GM19455 (cell line): ENCODE measurements around the gene C20orf144.

Experiments used
- ATAC-seq: cut with Tn5 transposase; IDR thresholded peaks from one replicate; pipeline ENCODE4 v1.9.1; 2021; ENCODE audit not compliant: unreplicated experiment

The C20orf144 gene

DNA sequence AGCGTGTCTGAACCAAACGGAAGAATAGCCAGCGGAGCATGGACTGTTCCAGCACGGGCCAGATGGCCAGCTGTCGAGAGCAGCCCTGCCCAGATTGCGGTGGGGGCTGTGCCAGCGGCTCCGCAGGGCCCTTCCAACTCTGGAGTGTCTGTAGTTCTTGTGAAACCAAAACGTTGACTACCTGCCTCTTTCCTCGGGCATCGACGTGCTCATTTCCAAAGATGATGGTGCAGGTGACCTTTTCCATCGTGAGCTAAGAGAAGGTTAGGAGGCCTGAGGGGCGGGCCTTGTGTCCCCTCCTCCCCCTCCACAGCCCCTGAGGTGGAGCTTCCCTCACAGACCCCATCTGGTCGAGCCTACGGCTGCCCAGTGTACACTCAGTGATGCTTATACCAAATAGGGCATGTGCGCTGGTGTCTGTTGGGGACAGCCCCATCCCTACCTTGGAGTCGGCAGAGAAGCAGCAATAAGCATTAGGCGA lies 12.9 kb upstream of the C20orf144 start:
- ATAC-seq: no peak

DNA sequence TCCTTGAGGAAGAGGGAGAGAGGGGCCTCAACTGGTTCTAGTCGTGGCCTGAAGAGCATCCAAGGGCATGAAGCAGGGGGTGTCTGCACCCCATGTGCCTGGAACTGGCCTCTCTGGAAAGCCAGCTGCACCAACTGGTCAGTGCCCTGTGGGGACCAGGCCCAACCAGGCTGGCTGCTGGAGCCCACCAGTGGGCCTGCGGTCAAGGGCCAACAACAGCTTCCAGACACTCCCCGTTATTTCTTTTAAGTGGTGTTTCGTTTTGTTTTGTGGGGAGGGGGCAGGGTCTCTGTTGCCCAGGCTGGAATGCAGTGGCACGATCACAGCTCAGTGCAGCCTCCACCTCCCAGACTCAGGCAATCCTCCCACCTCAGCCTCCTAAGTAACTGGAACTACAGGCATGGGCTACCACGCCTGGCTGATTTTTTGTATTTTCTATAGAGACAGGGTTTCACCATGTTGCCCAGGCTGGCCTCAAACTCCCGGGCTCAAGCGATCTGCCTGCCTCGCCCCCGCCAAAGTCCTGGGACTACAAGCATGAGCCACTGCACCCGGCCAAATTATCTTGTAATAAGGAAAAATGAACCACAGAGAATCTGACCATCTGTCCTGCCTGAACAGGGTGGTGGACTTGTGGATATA lies 11.9 kb upstream of the C20orf144 start:
- no peak for ATAC-seq

DNA sequence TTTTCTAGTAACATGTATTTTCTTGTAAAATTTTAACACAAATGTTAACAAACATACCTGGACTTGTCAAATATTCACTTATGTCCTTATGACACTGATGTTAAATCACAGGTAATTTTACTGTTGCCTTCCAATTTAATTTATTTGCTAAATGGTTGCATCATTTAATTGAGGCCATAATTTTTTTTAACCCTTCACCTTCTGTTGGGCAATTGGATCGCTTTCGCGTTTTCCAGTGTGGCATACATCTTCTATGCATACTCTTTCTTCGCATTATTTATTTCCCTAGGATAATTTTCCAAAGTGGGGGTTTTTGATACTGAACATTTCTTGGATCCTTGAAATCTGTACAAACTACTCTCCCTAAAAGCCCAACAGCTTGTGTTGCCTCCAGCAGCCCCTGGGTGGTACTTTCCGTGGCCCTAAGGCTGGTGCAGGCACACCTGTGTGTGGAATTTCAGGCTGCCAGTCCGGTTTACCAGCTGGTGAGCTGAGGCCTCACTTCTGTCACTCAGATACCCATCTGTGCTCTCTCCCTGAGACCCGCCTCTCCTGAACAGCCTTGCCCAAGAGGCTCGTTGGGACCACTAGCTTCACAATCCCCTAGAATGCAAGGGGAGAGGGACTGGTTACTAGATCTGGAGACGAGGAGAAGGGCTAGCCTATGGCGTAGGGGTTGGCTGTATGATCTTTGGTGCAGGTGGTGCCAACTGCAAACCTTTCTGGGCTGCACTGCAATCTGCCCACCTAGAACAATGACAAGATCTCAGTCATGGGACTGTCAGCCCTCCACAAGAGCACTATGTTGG lies 11.2 kb upstream of the C20orf144 start:
- no peak for ATAC-seq

DNA sequence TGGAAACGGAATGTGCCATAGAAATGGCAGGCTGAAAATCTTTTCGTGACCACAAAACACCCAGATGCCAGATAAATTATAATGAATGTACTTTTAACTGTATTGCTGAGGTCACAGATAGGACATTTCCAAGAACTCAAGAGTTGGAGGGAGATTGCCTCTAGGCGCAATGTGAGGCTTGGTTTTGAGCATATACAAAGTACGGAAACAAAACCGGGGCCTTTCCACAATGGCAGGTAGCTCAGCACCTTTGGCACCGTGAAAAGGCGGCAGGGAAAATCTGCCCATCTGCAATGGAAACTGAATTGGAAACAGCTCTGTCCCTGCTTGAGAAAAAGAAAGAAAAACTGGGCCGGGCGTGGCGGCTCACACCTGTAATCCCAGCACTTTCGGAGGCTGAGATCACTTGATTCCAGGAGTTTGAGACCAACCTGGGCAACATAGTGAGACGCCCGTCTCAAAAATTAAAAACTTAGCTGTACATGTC lies 10.5 kb upstream of the C20orf144 start:
- no peak for ATAC-seq

DNA sequence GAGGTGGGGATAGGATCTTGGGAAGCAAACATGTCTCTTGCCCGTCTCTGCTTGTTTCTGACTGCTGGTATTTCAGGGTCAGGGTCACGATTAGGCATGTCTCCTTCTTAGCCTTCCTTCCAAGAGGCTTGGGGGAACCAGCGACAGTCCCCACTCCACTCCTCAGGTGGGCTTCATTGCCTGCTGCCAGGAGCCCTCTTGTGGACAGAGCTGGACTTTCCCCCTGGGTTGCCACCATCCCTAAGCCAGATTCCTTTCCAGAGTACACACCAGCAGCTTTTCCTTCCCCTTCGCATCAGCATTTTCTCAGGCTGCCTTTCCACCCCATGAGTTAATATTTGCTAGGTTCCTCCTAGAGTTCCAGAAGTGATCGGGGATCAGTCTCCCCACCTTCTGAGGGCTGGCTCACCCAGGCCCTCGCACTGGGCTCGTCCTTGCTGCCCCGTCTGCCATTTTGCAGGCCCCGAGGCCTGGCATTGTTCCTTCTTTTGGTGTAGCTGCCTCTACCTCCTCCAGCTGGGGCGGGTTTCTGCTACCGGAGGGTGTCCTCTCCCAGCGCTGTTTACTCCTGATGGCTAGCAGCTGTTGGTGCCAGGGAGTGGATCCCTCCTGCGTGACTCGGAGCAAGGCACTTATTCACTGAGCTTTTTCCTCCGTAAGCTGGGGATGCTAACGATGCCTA lies 8.8 kb upstream of the C20orf144 start:
- no peak for ATAC-seq

DNA sequence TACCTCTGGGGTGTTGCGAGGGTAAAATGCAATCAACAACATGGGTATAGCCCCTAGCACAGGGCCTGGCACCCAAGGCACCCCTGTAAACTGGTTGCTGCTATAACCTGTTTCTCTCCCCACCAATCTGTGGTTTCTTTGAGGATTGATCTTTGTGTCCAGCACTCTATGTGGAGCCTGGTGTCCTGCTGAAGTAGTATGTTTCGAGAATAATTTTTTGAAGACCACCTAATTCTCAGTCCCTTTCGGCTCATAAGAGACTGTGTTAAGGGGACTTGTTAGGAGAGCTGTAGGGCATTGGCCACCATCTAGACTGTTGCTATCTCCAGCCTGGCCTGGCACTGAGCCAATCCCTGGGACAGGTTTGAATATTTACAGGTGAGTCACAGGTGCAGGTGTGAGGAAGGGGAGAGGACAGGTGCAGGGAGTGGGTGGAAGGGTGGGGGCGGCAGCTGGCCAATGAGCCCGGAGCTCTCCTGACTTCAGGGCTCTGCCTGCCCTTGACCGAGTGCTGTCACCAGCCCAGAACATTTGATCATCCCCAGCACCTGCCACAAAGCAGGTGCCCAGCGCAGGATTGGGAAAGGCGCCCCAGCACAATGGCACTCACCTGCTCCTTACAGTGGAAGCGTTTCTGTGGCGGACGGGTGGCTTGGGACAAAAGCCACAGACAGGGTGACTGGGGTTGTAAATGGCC lies 8.1 kb upstream of the C20orf144 start:
- no peak for ATAC-seq

DNA sequence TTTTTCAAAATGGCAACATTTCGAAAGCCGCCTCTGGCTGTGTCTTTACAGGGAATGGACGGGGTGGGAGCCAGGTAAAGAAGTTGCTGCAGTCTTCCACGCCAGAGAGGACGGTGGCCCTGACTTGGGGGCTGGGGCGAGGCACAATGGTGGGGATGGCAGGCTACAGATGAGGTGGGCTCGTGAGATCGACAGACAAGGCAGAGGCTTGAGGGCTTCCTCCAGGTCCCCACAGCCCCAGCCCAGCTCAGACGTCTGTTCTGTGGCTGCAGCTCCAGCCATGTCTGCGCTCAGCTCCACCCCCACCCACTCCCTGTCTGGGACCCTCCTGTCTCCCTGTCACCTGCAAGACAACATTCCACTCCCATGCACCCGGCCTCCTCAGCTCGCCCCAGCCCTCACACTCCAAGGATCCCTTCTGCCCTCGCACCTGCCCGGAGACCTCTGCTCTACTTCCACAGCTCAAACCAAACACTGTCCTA lies 7.4 kb upstream of the C20orf144 start:
- no peak for ATAC-seq

DNA sequence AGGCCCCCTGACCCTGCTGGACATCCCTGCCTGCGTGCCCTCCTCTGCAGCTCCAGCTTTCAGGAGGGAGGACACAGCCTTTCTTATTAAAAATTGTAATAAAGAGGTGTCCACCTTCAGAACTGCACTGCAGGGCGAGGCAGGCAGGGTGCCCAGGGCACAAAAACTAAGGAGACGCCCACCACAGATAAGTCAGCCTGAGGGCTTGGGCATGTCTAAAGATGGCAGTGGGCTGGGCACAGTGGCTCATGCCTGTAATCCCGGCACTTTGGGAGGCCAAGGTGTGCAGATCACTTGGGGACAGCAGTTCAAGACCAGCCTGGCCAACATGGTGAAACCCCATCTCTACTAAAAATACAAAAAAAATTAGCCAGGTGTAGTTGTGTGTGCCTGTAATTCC lies 7.0 kb upstream of the C20orf144 start:
- no peak for ATAC-seq

DNA sequence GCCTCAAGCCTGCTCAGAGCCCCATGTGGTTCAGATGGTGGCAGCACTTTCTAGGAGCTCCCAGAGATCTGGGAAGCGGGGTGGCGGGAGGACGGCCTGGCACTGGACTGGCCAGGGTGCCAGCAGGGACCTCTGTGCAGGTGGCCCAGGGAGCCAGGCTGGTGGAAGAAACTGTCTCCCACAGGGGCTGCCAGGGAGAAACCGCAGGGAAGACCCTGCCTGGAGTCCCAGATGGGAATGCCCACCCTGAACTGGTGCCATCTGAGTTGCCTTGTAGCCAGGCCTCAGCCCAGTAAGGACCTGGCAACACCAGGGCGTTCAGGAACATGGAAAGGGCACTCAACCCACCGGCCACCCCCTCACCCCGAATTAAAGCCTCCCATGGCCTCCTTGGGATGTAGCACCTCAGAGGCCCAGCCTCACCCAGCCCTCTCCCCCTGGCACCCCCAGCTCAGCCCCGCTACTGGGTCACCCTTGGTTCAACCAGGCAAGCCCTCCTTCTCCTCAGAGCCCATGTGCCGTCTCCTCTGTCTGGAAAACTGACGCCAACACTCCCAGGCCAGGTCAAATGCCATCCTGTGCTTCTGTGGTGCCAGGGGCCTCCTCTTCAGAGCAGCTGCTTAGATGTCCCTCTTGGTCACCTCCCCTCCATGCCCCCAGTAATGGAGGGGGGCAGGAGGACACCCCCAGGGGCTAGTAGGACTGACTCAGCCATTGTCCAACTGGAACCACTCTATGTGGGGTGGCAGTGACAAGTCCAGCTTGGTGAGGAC lies 5.9 kb upstream of the C20orf144 start:
- ATAC-seq: no peak

DNA sequence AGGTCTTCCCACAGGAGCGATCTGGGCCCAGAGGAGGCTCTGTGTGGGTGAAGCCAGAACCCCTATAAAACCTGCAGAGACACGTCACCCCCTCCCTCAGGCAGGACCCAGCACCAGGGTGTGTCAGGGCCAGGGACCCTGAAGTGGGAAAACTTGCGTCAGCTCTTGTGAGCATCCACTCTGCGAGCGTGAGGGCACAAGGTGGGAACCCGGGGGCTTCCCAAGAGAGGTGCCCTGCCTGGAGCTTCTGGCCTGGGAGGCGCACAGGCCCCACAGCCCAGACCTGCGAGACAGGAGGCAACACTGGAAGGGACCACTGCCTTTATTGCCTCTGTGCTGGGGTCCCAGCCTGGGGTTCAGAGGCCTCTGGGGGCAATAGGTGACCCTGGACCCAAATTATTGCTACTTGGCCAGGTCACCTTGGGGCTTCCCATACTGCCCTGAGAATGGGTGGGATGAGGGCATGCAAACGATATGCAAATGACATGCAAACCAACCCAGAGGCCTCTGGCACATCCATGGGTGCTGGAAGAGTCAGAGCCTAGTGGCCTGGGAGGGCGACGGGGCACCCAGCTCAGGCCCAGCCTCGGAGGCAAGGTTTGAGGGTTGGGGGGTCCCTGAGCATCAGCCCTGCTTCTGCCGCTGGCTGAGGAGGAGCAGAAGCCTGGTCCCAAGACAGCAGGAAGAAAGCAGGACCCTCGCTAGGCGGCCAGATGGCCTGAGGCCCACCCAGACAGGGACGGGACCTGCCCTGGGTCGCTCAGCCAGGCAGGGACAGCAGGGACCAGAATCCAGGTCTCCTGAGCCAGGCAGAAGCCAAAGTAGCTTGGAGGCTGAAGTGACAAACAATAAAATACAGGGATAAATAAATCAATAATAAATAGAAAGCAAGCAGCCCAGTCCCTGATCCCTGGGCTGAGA lies 5.1 kb upstream of the C20orf144 start:
- no peak for ATAC-seq

DNA sequence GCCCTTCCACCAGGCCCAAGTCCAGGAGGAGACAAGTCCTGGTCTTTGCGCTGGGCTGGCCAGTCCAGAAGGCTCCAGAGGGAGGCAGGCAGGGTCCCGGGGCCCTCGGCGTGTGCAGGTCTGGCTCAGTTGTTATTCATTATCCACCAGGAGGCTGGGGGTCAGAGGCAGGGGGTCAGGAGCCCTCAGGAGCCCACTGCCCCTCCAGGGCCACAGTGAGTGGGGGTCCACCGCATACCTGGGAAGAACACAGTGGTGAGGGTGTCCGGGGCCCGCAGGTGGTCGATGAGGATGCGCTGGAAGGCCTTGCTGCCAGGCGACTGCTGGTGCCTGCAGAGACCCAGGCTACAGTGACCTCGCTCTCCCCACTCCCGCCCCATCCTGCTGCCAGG lies 4.4 kb upstream of the C20orf144 start:
- no peak for ATAC-seq

DNA sequence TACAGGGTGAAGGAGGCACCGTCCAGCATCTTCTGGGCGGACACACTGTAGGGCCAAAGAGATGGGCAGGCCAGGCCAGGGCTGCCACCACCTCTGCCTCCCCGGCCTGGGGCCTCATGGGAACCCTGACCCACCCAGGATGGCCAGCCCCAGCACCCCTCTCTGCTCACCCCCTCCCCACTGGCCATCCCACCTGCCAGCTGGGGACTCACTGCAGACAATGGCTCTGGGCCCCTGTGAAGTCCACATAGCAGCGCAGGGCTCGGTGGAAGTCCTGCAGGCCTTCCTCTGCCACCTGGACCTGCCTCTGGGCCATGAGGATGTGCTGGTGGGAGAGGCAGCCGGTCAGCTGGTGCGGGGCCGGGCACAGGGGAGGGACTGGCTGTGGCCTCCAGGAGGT lies 3.6 kb upstream of the C20orf144 start:
- ATAC-seq: no peak

DNA sequence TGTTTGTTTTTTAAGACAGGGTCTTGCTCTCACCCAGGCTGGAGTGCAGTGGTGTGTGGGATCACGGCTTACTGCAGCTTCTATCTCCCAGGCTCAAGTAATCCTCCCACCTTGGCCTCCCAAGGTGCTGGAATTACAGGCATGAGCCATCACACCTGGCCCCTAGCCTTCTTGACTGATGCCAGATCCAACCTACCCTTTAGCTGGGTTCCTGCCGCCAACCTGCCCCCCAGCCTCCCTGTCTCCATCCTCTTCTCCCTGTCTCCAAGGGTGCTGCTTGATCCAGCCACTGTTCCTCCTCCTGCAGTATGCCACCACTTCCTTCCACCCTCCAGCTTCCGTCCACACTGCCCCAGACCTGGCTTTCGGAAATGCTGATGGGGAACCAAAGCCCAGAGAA lies 3.2 kb upstream of the C20orf144 start:
- no peak for ATAC-seq

DNA sequence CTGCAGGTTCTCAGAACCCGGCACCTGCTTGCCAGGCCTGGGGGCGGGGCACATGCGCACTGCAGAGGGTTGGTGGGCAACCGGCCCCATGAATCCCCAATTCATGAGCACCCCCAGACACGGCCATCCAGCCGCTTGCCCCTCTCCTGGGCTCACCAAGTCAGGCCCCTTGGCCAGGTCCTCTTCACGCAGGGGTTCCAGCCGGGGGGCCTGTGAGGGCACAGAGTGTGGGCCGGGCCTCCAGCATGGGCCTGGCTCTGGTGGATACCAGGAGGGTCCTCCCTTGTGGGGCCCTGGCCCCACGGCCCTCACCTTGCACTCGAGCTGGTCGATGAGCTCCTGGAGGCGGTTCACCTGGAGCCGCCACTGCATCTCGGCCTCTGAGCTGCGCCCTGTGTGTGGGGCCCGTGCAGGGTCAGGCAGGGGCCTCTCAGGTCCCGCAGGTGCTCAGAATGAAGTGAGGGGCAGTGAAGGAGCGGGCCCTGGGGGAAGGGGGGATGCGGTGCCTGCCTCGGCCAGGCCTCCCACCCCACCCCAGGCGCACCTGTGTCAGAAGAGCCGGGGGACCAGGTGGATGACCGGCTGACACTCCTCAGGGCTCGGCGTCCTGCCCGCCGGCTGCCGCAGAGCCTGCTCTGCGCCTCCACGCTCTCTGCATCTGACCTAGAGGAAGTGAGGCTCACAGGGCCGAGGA lies 2.6 kb upstream of the C20orf144 start:
- ATAC-seq: no peak

DNA sequence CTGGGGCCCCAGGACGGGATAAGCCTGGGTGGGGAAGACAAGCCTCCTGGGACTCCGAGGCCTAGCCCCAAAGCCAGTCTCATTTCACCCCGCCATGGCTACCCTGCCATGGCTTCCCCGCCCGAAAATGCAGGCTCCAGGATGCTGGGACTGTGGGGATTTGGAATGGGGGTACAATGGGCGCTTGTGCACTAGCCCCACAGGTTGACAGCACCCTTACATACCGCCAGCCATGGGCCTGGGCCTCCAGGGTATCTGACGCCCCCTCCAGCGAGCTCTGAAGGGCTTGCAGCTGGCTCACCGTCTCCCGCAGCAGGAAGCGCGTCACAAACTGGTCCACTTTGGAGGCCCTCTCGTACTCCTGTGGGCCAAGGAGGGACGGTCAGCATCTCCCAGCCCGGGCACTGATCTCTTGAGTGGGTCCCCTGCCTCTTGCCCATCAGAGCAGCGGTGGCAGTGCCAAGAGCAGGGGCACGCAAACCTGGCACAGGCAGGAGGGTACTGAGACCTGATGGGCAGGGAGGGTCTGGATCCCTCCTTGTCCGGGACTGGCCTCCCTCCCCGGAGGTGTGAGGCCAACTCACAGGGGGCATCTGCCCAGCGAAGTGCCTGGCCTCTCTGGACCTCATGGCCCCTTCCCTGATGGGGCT lies 2.0 kb upstream of the C20orf144 start:
- no peak for ATAC-seq

DNA sequence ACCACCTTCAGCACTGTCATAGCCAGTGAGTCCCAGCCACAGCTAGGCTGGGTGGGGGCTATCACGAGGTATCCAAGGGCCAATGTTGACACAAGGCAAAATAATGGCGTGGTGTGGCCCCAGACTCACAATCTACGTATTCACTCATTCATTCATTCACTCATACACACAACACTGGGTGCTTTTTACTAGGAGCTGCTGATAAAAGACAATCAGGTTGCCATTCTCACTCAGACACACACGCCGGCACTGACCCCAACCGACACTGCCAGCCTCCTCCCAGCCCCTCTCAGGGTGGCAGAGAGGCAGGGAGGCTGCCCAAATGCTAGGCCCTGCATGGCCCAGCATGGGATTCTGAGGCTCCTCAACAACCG lies 1.5 kb upstream of the C20orf144 start:
- no peak for ATAC-seq

DNA sequence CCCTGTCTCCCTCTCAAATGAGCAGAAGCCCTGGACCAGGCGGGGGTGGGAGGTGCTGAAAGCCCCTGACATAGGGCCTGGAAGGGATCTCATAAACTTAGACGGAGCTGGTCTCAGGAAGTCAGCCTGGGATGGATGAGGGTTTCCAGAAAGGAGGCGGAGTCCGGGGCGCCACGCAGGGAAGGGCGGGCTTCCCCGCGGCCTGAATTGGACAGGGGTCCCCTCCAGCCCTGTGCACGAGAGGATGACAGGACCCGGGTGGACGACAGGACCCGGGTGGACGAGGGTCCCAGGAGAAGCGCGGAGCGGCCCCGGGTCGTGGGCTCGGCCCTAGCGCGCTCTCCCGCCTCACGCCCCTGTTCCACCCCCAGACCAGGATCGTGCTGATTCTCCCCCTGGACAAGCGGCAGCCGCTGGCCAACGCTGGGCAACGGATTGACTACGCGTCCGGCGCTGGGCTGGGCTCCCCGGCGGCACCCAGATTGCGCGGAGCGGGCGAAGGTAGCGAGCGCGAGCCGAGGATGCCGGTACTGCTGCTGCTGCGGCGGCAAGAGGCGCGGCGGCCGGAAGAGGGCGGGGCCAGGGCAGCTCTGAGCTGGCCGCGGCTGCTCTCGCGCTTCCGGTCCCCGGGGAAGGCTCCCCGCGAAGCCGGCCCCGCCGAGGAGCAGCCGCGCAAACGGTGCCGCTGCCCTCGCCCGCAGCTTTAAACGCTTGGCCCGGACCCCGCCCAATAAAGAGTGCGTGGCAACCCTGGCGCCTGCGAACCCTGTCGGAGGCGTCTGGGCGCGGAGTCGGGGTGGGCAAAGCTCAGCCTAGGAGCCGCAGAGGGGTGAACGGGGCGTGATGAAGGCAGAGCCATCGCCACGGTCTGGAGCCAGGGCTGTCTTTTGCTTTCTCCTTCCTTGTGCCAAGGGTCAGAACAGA lies 1.3 kb downstream of the C20orf144 start:
- ATAC-seq: no peak
